ENCODE results near the gene TMEM107.

- TF ChIP-seq CTCF (IDR thresholded peaks at IDR 0.05; ENCODE audit: insufficient read depth, low read length, poor library complexity, severe bottlenecking) (no peak), EZH2phosphoT487 (conservative IDR thresholded peaks at IDR 0.05; ENCODE audit: low read length) (no peak)
Observed at GRCh38 chr17:8166731-8167130, 9.4 kb downstream of the TMEM107 start.
